Activated naive CD4-positive, alpha-beta T cell (primary cell): ENCODE data around the gene OR5AN1.
"Not testable (repeated sequence)": the region's sequence is repeated elsewhere in the genome, so short reads cannot be mapped to it uniquely, and the experiment has no call there.

Source experiments
- DNase-seq, 4 experiments: peaks; one replicate each; lab custom pipeline; 2025; lab: John Stamatoyannopoulos, UW

OR5AN1 gene, protein sequence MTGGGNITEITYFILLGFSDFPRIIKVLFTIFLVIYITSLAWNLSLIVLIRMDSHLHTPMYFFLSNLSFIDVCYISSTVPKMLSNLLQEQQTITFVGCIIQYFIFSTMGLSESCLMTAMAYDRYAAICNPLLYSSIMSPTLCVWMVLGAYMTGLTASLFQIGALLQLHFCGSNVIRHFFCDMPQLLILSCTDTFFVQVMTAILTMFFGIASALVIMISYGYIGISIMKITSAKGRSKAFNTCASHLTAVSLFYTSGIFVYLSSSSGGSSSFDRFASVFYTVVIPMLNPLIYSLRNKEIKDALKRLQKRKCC

GRCh38 chr11:59358595-59358994 lies at the start of gene OR5AN1:
TSS of gene OR5AN1 (plus strand) at chr11:59358895. CDS start at chr11:59364459, 5,564 bp downstream.
- no peak for DNase-seq

DNA sequence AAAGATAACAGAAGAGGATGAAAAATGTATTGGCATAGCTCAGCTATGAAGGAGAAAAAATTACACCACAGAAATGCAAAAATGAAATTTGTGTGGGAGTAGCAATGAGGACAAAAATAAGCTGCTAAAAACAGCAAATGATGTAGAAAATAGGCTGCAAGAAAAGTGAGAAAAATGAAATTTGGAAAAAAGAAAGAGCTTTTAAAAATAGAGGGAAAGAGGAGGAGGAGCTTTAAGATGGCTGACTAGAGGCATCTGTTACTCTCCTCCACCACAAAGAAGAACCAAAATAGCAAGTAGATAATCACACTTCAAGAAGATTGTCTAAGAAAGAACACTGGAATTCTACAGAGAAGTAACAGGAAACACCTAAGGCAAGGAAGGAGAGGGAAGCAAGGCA lies 23.7 kb upstream of the OR5AN1 start:
- no peak for DNase-seq

DNA sequence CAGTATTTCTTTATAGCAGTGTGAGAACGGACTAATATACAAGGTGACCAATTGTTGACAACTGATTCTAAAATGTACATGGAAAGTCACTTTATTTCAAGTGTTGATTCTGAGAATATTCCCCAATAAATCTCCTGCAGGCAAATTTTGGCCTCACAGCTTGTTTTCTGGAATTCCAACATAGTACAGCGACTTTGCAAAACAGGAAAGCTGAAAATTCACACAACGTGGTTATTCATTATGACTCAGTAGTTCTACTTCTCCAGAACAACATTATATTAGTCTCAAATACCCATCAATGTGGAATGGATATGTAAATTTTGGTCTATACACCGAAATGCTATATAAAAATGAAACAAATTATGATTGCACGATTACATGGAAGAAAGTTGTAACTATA lies 22.5 kb upstream of the OR5AN1 start:
- DNase-seq, result no peak

GRCh38 chr11:59336931-59337330 lies 21.8 kb upstream of the OR5AN1 start:
- no peak for DNase-seq

DNA sequence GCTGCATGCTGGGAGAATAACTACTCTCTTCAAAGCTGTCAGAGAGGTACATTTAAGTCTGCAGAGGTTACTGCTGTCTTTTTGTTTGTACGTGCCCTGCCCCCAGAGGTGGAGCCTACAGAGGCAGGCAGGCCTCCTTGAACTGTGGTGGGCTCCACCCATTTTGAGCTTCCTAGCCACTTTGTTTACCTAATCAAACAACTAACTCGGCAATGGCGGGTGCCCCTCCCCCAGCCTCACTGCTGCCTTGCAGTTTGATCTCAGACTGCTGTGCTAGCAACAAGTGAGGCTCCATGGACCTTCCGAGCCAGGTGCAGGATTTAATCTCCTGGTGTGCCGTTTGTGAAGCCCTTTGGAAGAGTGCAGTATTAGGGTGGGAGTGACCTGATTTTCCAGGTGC lies 9.0 kb upstream of the OR5AN1 start:
- not testable (repeated sequence) for DNase-seq

DNA sequence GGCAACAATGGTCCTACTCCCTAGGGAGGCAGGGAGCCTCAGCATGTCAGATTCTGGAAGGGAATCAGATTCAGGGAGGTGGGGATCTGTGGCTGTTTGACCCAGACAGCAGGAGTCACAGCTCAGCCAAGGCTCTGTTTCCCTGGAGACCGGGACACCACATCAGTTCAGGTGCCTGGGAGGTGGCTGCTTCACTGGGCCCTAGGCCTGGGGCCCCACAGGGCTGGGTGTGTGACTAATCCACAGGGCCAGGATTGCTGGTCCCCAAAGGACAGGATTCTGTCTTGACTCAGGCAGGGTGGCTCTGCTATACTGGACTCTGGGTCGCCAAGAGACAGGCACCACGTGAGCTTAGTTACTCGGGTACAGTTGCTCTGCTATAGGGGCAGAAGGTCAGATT lies 3.5 kb upstream of the OR5AN1 start:
- DNase-seq, result no peak

DNA sequence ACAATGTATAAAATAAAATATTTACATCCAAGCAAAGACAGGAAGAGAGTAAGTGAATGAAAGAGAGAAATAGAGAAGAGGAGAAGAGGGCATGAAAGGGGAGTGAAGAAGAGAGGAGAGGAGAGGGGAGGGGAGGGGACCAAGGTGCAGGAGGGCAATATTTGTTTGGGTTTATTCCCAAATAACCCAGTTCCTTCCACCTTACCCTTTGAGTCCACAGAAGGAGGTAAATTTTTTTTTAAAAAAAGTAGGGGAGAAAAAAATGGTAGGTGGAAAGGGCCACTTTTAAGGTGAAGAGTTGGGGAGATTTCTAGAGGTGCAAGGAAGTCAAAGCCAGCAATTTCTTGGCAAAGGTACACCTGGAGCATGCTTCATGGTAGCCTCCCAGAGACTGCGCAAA lies 2.1 kb upstream of the OR5AN1 start:
- DNase-seq, result no peak

DNA sequence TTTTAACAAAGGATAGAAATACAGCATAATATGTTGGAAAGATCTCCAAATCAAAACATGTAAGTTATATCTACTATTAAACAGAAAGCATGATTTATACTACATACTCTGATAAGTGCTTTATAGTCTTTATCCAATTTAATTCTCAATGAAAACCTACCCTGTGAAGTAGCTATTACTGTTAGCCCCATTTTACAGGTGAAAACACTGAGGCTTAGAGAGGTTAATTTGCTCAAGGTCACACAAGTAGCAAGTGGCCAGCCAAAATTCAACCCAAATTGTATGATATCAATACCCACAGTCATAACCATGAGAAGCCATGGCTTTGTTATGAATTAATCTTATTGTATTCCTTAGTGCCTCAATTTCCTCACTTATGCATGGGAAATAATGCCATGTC lies 675 bp upstream of the OR5AN1 start:
- no peak for DNase-seq

DNA sequence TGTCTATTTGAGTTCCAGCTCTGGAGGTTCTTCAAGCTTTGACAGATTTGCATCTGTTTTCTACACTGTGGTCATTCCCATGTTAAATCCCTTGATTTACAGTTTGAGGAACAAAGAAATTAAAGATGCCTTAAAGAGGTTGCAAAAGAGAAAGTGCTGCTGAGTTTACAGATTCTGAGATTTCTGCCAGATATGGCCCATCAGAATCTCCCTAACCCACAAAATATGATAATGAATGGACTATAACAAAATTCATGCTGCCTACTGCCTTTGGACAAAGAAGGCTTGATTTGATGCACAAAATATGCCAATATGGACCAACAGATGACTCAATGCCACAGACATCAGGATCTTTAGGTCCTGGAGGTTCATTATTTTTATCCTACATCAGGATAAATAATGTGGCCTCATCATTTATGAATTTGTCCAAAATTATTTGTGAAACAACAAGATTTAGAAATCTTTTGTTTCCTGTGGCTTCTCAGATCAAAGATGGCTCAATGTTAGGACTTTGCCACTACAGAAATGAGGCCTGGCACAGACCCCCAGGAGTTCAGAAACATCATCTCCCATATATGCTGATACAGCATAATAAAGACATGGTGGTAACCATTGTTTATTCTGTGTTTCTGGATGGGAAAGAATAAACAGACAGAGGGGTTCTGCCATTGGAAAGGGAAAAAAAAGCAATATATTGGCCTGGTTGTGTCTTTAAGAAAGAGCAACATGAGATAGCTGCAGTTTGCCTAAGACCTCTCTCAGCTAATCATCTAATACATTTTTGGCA lies 6.7 kb downstream of the OR5AN1 start:
- no peak for DNase-seq

GRCh38 chr11:59368238-59369022 lies 9.7 kb downstream of the OR5AN1 start:
- no peak for DNase-seq

- not testable (repeated sequence) for DNase-seq
Measured at GRCh38 chr11:59372324-59372723, 13.6 kb downstream of the OR5AN1 start.

- no peak for DNase-seq
Measured at GRCh38 chr11:59380263-59381059, 21.8 kb downstream of the OR5AN1 start.

DNA sequence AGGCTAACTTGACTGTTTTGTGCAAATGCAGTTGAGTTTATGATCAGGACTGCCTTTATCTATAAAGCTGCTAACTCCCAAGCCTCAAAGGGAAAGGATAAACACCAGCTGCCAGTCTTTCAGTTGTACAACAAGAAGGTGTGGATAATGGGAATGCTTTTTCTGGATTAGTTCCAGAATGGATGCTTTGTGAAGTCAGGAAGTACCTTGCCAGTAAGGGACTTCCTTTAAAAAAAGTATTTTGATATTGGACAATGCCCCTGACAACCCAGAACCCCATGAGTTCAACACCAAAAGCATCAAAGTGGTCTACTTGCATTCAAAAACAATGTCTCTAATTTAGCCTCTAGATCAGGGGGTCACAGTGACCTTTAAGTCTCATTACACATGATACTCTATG lies 35.5 kb downstream of the OR5AN1 start:
- no peak for DNase-seq

DNA sequence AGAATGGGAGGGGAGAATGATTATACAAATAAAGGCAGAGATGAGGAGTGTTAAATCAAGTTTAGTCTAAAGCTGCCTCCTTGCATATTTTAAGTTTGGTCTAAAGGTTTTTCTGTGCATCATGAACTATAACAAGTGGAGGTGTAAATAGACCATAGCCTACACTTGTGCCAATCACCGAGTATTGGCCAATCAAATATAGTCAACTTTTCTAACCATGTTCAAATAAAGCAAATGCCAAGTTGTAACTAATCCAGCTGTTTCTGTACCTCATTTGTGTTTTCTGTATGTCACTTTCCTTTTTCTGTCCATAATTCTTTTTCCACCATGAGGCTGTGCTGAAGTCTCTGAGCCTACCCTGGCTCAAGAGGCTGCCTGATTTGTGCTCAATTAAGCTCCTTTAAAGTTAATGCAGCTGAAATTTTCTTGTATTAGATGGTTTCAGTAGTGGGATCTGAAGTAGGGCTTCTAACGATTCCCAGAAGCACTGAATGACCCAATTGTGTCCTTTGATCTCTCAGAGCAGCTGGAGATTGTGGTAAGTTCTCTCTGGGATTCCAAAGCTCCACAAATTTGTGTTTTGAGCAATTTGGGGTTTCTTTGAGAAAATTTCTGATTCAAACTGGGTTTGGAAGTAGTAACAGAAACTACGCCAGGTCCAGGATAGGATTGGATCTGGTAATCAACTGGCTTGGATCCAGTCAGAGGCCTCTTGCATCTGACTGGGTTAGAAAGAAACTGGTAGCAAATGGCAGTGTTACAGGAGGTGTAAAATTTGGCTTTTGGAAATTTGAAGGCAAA lies 42.0 kb downstream of the OR5AN1 start:
- DNase-seq, result no peak

GRCh38 chr11:59401262-59401552 lies 42.5 kb downstream of the OR5AN1 start:
- no peak for DNase-seq

- DNase-seq, result no peak
Measured at GRCh38 chr11:59403546-59403945, 44.9 kb downstream of the OR5AN1 start.

DNA sequence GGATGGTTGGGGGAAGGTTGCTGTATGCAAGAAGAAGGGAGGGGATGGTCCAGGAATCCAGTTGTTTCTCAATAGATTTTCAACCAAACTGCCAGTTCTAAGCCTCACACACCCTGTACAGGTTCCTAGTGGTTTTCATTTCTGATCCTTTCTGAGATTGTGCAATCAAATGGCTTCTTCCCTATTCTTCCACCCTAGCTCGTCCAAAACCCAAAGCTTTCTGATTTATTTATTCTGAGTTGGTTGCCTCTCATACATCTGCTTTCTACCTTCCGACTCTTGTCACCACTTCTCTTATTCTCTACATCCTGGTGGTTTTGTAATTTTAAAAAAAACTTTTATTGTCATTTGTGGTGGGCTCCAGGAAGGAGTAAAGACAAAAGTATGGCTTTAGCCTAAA lies 55.0 kb downstream of the OR5AN1 start:
- DNase-seq, result no peak

DNA sequence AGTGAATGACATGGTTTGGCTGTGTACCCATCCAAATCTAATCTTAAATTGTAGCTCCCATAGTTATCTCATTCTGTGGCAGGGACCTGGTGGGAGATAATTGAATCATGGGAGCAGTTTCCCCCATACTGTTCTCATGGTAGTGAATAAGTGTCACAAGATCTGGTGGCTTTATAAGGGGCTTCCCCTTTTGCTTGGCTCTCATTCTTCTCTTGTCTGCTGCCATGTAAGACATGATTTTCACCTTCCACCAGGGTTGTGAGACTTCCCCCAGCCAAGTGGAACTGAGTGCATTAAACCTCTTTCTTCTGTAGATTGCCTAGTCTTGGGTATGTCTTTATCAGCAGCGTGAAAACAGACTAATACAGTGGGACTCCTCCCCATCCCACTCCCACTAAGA lies 56.4 kb downstream of the OR5AN1 start:
- no peak for DNase-seq

DNA sequence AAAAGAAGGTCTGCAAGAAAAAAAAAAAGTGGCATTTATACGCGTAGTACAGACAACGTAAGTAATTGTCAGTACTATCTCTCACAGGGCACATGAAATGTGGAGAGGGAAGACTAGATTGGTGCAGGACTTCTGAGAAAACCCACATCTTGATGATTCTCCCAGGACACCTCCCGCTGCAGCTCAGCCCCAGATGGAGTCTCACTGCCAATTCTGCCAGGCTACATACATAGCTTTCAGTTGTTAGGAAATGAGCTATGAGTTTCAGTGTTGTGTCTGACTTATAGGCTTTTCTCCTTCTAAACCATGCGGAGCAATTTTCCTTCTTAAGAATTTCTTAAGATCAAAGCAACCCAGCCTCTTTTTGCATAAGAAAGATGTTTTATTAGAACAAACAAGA lies 57.9 kb downstream of the OR5AN1 start:
- DNase-seq, result no peak

GRCh38 chr11:59417023-59417422 lies 58.3 kb downstream of the OR5AN1 start:
- DNase-seq, result no peak

DNA sequence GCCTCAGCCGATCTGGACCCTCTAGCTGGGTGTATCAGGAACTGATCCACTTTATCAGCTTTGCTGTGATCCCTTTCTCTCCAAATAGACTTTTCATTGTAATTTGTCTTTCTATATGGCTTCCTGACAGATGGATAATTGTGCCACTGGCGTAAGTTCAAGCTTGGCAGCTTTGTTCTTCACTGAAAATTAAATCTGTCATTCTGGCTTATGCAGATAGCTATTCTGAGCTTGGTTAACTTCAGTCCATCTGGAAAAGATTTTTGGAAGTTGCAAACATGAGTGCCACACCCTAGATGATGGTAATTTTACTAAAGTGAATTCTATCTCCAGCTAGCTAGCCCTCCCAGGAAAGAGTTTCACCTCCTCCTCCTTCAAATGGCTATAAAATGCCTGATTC lies 59.5 kb downstream of the OR5AN1 start:
- no peak for DNase-seq
